Parathyroid adenoma (tissue), 2 donors: Measurements from ENCODE around the gene MAP1B.

Source experiments
- H2AFZ ChIP-seq: fragments of 300-600 bp; sonication (generic); one replicate; pipeline ENCODE4 v1.7.0; 2017; ENCODE audit warnings: antibody characterized with exemption, mild to moderate bottlenecking
- H3K27ac ChIP-seq: fragments of 300-600 bp; sonication (generic); one replicate; pipeline ENCODE4 v1.7.0; 2017
- H3K27me3 ChIP-seq: fragments of 300-600 bp; sonication (generic); one replicate; pipeline ENCODE4 v1.7.0; 2017; ENCODE audit warnings: low read length; ENCODE audit not compliant: control insufficient read depth, insufficient read depth
- H3K36me3 ChIP-seq: fragments of 300-600 bp; sonication (generic); one replicate; pipeline ENCODE4 v1.7.0; 2017; ENCODE audit warnings: low read length; ENCODE audit not compliant: control insufficient read depth, insufficient read depth
- H3K4me1 ChIP-seq: fragments of 300-600 bp; sonication (generic); one replicate; pipeline ENCODE4 v1.7.0; 2017; ENCODE audit warnings: control low read depth
- H3K4me2 ChIP-seq: fragments of 300-600 bp; sonication (generic); one replicate; pipeline ENCODE4 v1.7.0; 2017; ENCODE audit warnings: low read length
- H3K4me3 ChIP-seq: fragments of 300-600 bp; sonication (generic); one replicate; pipeline ENCODE4 v1.7.0; 2017; ENCODE audit warnings: low read depth, low read length
- H3K79me2 ChIP-seq: fragments of 300-600 bp; sonication (generic); one replicate; pipeline ENCODE4 v1.7.0; 2017; ENCODE audit warnings: control low read depth
- H3K9ac ChIP-seq: fragments of 300-600 bp; sonication (generic); one replicate; pipeline ENCODE4 v1.7.0; 2017; ENCODE audit warnings: mild to moderate bottlenecking
- H3K9me3 ChIP-seq: fragments of 300-600 bp; sonication (generic); one replicate; pipeline ENCODE4 v1.7.0; 2017; ENCODE audit warnings: low read length; ENCODE audit not compliant: control insufficient read depth
- CTCF ChIP-seq: fragments of 300-600 bp; sonication (generic); IDR thresholded peaks from one replicate; pipeline ENCODE4 v1.7.0; 2017; ENCODE audit warnings: antibody characterized with exemption, mild to moderate bottlenecking
- donor health status: primary hyperparathyroidism.

The MAP1B gene

GRCh38 chr5:72107131-72107900 is at the start of gene MAP1B:
TSS of gene MAP1B (plus strand) at chr5:72107475. CDS start at chr5:72107532, 57 bp downstream.
- peak within 1 kb of the TSS; percentile 87 for H2AFZ ChIP-seq
- H3K9me3 ChIP-seq = no peaks in the 10 kb centered on the region
- H3K9ac ChIP-seq = no peak within 1 kb of the TSS
- no peaks in the 10 kb centered on the region for H3K4me1 ChIP-seq
- H3K4me2 ChIP-seq = peak within 1 kb of the TSS; percentile 70
- H3K27ac ChIP-seq = peak within 1 kb of the TSS; percentile 33
- H3K36me3 ChIP-seq = no peaks in the 10 kb centered on the region
- H3K27me3 ChIP-seq = no peaks in the 10 kb centered on the region
- H3K4me3 ChIP-seq = peak within 1 kb of the TSS; percentile 52
- no peak for TF ChIP-seq CTCF
- H3K79me2 ChIP-seq = peaks cover 2% of the 10 kb centered on the region

GRCh38 chr5:72057816-72058215 is 49.5 kb upstream of the MAP1B start:
- no peak overlapping the region for H3K9ac ChIP-seq
- no peaks in the 10 kb centered on the region for H3K4me1 ChIP-seq
- no peak for TF ChIP-seq CTCF
- H3K9me3 ChIP-seq = no peaks in the 10 kb centered on the region
- no peaks in the 10 kb centered on the region for H3K36me3 ChIP-seq
- no peak overlapping the region for H2AFZ ChIP-seq
- H3K4me3 ChIP-seq = no peak overlapping the region
- H3K79me2 ChIP-seq = no peaks in the 10 kb centered on the region
- H3K27me3 ChIP-seq = no peaks in the 10 kb centered on the region
- no peak overlapping the region for H3K4me2 ChIP-seq
- no peak overlapping the region for H3K27ac ChIP-seq

- H2AFZ ChIP-seq = no peak overlapping the region
- no peak for TF ChIP-seq CTCF
- no peak overlapping the region for H3K9ac ChIP-seq
- no peaks in the 10 kb centered on the region for H3K9me3 ChIP-seq
- no peaks in the 10 kb centered on the region for H3K79me2 ChIP-seq
- H3K4me3 ChIP-seq = no peak overlapping the region
- no peak overlapping the region for H3K4me2 ChIP-seq
- H3K4me1 ChIP-seq = no peaks in the 10 kb centered on the region
- no peak overlapping the region for H3K27ac ChIP-seq
- no peaks in the 10 kb centered on the region for H3K36me3 ChIP-seq
- no peaks in the 10 kb centered on the region for H3K27me3 ChIP-seq
Measured at GRCh38 chr5:72063219-72063819, 44.0 kb upstream of the MAP1B start.

- Histone ChIP-seq H3K4me1 (no peaks in the 10 kb centered on the region), H3K36me3 (no peaks in the 10 kb centered on the region)
Measured at GRCh38 chr5:72064801-72065570, 42.3 kb upstream of the MAP1B start.

More at GRCh38 chr5:72064801-72065570, 42.3 kb upstream of the MAP1B start:
- no peak overlapping the region for H3K27ac ChIP-seq
- no peak overlapping the region for H3K9ac ChIP-seq
- no peak overlapping the region for H2AFZ ChIP-seq
- TF ChIP-seq CTCF = no peak
- no peaks in the 10 kb centered on the region for H3K79me2 ChIP-seq
- no peak overlapping the region for H3K4me3 ChIP-seq
- no peaks in the 10 kb centered on the region for H3K27me3 ChIP-seq
- H3K9me3 ChIP-seq = no peaks in the 10 kb centered on the region
- H3K4me2 ChIP-seq = no peak overlapping the region
